HG02943 (cell line): ENCODE results near the gene ATP2C2.

Experiments used
- ATAC-seq: cut with Tn5 transposase; IDR thresholded peaks from one replicate; pipeline ENCODE4 v1.9.1; 2021; ENCODE audit warnings: mild to moderate bottlenecking, low read depth, moderate library complexity; ENCODE audit not compliant: unreplicated experiment

Gene ATP2C2

DNA sequence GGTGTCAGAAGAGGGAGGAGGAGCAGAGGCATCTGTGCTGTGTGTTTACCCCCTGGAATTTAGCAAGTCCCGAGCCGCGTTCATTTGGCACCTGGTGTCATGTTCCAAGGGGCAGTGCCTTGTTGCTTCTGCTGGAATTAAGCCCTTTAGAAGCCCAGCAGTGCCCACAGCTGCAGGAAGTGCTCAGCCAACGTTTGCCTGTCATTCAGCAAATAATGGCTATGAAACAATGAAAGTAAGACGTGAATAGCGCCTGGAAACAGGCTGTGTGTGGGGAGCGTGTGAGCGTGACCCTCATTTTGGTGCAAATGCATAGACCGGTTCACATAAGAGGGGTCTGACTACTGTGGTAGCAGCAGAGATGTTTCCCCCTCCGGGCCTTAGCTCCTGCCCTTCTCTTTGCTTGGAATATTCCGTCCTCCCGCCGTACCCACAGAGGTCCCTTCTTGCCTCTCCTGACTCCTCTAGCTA lies 5.8 kb upstream of the ATP2C2 start:
- no peak for ATAC-seq

DNA sequence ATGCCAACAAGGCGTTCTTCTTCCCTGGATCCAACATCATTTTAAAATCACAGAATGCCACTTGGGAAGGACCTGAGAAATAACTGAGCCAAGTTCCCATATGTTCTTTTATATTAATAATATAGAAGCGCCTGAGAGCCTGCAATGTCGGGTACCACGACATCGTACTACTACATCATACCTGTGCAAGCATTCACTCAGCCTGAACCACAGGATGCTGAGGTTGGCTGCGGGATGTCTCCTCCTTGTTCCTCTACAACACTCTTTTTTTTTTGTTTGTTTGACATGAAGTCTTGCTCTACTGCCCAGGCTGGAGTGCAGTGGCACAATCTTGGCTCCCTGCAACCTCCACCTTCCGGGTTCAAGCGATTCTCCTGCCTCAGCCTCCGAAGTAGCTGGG lies 2.1 kb upstream of the ATP2C2 start:
- ATAC-seq: no peak

DNA sequence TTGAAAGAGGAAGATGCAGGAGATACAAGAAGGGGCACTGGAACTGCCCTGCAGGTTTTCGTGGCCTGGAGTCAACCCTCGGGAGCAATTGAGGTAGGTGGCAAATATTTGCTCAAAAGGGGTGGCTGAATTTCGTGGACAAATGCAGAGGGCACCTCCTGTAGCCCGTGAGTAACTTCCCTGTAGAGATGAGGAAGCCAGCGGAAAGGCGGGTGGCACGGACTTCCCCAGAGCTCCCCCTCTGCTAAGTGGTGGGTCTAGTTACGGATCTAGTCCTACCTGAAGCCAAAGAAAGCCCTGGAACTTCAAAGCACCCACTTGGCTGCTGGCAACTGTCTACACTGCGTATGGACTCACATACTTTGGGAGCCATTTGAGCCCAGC lies 1.0 kb upstream of the ATP2C2 start:
- no peak for ATAC-seq

- no peak for ATAC-seq
These were observed 509 bp upstream of the ATP2C2 start for GRCh38 chr16:84367750-84368307.

DNA sequence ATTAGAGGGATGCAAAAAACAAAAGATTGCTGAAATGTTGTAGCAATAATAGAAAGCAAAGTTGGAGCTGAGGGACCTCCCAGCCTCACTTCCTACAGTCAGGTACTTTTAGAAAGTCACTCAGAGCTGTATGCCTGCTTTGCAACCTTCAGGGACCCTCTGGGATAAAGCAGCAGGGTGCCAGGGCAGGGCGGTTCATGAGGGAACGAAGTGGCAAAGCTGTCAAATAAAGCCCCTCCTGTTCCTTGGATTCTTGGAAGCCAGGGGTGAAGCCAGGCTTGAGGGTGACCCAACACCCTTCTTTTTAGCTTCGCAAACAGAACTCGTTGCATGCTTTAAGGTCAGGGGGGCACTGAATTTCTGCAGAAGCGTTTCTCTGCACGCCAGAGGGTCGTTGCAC lies 767 bp downstream of the ATP2C2 start:
- ATAC-seq: no peak

DNA sequence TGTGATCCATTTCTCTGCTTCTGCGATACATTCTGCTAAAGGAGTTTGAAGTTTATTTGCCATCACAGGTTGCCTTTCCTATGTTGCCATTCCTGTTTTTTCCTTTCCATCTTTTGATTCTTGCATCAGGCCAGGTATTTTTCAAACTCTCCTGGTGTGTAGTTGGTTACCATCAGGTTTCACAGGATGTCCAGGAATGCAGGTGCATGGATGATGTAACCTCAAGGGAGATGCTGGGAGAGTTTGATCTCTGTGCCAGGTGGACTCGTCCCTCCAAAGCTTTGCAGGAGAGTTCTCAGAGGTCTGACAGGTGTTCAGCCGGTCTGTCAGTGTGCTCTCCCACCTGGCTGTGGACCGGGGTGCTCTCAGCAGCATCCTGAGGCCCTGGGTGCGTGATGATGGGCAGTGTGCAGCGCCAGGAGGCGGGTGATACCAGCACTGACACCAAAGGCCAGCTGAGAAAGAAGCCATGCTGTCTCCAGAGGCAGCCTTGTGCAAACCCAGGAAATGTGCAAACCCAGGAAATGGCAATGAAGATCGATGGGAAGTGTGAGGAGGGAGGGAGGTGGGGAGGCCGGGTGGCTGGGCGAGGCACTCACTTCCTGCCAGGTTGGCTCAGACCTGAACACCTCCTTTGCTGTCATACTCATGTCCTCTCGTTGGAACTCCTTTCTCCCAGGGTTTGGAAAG lies 1.7 kb downstream of the ATP2C2 start:
- ATAC-seq: no peak

DNA sequence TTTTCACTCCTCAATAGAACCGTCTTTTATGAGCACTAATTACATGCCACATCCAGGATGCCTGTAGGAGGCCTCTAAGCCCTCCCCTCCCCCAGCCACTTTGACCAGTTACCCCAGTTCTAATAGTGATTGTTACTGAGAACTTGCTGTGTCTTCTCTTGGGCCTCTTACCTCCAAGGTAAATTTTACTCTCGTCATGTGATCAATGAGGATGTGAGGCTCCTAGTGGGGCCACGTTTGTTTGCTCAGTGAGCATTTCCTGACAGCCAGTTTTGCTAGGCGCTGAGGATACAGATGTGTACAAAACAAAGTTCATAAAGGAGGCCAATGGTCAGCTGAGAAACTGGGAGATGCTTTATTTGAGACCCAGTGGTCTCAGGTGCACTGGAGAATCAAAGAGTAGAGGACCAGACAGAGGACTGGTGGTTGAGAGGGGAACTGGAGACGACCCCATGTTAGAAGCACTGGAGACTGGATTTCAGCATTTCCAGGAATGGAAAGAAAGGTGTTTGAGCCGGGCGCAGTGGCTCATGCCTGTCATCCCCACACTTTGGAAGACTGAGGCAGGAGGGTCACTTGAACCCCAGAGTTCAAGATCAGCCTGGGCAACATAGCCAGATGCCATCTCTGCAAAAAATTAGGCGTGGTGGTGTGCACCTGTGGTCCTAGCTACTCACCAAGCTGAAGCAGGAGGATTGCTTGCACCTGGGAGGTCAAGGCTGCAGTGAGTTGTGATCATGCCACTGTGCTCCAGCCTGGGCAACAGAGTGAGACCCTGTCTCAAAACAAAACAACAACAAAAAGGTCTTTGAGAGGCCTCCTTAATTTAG lies 2.6 kb downstream of the ATP2C2 start:
- ATAC-seq: no peak

GRCh38 chr16:84371553-84371865 lies 3.2 kb downstream of the ATP2C2 start:
- ATAC-seq: no peak

- no peak for ATAC-seq
These were observed 5.7 kb downstream of the ATP2C2 start for GRCh38 chr16:84373907-84374489.

- ATAC-seq: no peak
These were observed 9.8 kb downstream of the ATP2C2 start for GRCh38 chr16:84378099-84378498.

GRCh38 chr16:84378567-84378966 lies 10.2 kb downstream of the ATP2C2 start:
- ATAC-seq: no peak

DNA sequence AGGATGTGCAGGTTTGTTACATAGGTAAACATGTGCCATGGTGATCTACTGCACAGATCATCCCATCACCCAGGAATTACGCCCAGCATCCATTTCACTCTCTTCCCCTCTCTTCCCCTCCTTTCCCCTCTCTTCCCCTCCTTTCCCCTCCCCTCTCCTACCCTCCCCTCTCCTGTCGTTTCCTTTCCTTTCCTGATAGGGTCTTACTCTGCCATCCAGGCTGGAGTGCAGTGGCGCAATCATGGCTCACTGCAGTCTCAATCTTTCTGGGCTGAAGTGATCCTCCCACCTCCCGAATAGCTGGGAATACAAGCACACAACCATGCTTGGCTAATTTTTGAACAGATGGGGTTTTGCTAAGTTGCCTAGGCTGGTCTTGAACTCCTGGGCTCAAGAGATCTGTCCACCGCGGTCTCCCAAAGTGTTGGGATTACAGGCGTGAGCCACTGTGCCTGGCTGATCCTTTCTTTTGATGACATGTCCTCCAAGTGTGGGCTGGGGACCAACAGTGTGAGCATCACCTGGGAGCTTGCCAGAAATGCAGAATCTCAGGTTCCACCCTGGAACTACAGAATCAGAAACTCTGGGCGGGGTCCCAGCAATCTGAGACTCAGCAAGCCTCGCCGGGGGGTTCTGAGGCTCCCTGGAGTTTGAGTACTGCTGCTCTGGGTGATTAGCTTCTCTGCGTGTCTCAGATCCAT lies 10.8 kb downstream of the ATP2C2 start:
- no peak for ATAC-seq

GRCh38 chr16:84379709-84380362 lies 11.5 kb downstream of the ATP2C2 start:
- ATAC-seq: no peak

GRCh38 chr16:84380405-84380804 lies 12.1 kb downstream of the ATP2C2 start:
- ATAC-seq: no peak

DNA sequence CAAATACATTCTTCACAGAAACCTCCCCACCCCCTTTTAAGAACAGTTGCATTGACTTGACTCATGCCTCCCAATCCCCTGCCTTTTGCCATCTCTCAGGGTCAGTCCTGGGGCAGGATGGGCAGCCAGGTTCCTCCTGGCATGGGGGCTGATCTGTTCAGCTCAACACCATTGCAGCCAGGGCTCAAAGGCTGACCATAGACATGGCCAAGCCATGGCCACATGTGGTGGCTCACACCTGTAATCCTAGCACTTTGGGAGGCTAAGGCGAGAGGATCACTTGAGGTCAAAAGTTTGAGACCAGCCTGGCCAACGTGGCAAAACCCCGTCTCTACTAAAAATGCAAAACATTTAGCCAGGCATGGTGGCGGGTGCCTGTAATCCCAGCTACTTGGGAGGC lies 14.1 kb downstream of the ATP2C2 start:
- no peak for ATAC-seq

DNA sequence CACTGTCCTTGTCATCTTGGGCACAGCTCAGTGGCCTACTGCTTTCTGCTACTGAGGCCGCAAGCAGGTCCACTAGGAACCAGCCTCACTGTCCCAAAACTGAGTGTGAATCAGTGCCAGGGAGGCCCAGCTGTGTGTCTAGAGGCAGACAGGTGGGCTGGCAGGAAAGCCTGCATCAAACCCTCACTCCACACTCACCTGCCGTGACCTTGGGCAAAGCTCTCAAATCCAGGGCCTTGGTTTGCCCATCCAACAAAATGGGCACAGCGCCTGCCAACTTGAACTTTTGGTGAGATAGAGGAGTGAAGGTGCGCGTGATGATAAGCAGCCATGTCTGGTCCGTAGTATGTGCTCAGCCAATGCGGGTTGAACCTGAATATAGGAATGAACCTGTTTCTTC lies 14.8 kb downstream of the ATP2C2 start:
- ATAC-seq: no peak

DNA sequence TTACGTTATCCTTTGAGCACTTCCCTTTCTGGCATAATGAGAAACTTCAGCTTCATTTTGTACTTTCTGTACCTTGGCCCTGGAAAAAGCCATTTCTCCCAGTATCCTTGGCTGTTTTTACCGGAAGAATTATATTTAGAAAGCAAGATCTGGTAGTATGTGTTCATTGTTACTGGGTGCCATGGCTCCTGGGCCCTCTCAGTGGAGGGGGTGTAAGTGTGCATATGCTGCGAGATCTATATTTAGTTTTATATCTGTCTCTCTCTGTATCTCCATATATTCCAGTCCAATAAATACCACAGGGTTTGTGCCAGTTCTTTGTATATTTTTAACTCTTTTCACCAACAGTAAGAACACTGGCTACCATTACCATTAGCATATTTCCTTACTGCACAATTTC lies 17.7 kb downstream of the ATP2C2 start:
- ATAC-seq: no peak

GRCh38 chr16:84387021-84387420 lies 18.7 kb downstream of the ATP2C2 start:
- no peak for ATAC-seq

DNA sequence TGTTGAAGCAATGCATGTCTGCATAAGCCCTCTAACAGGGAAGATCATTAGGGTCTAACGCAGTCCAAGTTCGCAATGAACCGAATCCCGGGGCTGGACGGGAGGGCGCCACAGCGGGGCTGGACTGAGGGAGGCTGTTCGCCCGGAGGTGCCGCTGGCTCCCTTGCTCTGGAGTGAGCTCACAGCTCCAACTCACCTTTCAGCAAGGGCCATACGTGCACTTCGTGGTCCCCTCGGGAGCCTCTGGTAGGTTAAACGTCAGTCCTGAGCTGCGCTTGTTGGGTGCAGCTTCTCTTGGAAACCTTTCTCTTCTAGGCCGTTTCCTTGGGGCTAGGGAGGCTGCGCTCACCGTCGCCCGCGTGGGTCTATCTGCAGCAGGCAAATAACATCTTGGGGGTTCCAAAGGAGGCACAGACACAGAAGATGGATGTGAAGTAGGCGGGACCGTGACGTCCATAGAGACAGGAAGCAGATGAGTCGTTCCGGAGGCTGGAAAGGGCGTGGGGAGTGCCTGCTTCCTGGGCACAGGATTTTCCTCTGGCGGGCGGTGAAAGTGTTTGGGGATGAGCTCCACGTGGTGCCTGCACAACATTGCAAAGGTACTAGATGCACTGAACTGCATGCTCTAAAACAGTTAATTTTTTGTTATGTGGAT lies 21.9 kb downstream of the ATP2C2 start:
- ATAC-seq: no peak
